Neural progenitor cell (in vitro differentiated cells): ENCODE measurements around the gene CCL26. TPM values are rescaled to one million over a fixed set of nuclear protein-coding genes. Genes with fewer than 3 reads are reported as not detected.
A peak's percentile ranks its signal among the peaks of the same experiment; 100 is the strongest.

Source experiments
- DNase-seq: peaks from one replicate; pipeline ENCODE4 v3.0.0-alpha.2; 2016; ENCODE audit warnings: low spot score
- H2AFZ ChIP-seq: fragments of 200-600 bp; sonication (generic); replicated peaks from 2 replicates; pipeline ENCODE4 v1.6.1; 2016; ENCODE audit warnings: antibody characterized with exemption
- H3F3A ChIP-seq: fragments of 200-600 bp; sonication (generic); 2 replicates; pipeline ENCODE4 v1.6.1; 2016; ENCODE audit warnings: antibody characterized with exemption, low read depth
- H3K27ac ChIP-seq: fragments of 200-600 bp; sonication (generic); 2 replicates; pipeline ENCODE4 v1.5.1; 2016; ENCODE audit warnings: mild to moderate bottlenecking
- H3K27me3 ChIP-seq: fragments of 200-600 bp; sonication (generic); 2 replicates; pipeline ENCODE4 v1.6.1; 2016; ENCODE audit warnings: mild to moderate bottlenecking, moderate library complexity
- H3K36me3 ChIP-seq: fragments of 200-600 bp; sonication (generic); 2 replicates; pipeline ENCODE4 v1.5.1; 2016
- H3K4me1 ChIP-seq: fragments of 200-600 bp; sonication (generic); 2 replicates; pipeline ENCODE4 v1.6.1; 2016; ENCODE audit warnings: mixed run types
- H3K4me2 ChIP-seq: fragments of 200-600 bp; sonication (generic); 2 replicates; pipeline ENCODE4 v1.6.1; 2016
- H3K4me3 ChIP-seq: fragments of 200-600 bp; sonication (generic); 2 replicates; pipeline ENCODE4 v1.5.1; 2016
- H3K79me2 ChIP-seq: fragments of 200-600 bp; sonication (generic); 2 replicates; pipeline ENCODE4 v1.6.1; 2016; ENCODE audit warnings: low read depth
- H3K9ac ChIP-seq: fragments of 200-600 bp; sonication (generic); 2 replicates; pipeline ENCODE4 v1.6.1; 2016
- H3K9me3 ChIP-seq: fragments of 200-600 bp; sonication (generic); 2 replicates; pipeline ENCODE4 v1.5.1; 2016; ENCODE audit warnings: low read depth
- H4K20me1 ChIP-seq: fragments of 200-600 bp; sonication (generic); 2 replicates; pipeline ENCODE4 v1.6.1; 2016; ENCODE audit warnings: low read depth
- H3K27ac Mint-ChIP-seq: 3 replicates; pipeline ENCODE4 v1.8.0; 2021; ENCODE audit warnings: mixed read lengths
- H3K27me3 Mint-ChIP-seq: 2 replicates; pipeline ENCODE4 v1.8.0; 2022; ENCODE audit warnings: low read depth, mild to moderate bottlenecking, inconsistent platforms, moderate library complexity, mixed read lengths; ENCODE audit not compliant: insufficient read depth
- H3K36me3 Mint-ChIP-seq: 3 replicates; pipeline ENCODE4 v1.8.0; 2021; ENCODE audit warnings: mixed read lengths
- H3K4me1 Mint-ChIP-seq: 3 replicates; pipeline ENCODE4 v1.8.0; 2021; ENCODE audit warnings: mixed read lengths
- H3K4me3 Mint-ChIP-seq: 3 replicates; pipeline ENCODE4 v1.8.0; 2021; ENCODE audit warnings: mild to moderate bottlenecking, moderate library complexity, mixed read lengths
- H3K9me3 Mint-ChIP-seq: 3 replicates; pipeline ENCODE4 v1.8.0; 2020; ENCODE audit warnings: mixed read lengths
- CTCF ChIP-seq: fragments of 200-600 bp; sonication (generic); IDR thresholded peaks from 2 replicates; pipeline ENCODE4 v1.5.1; 2017; ENCODE audit warnings: antibody characterized with exemption, mild to moderate bottlenecking
- EZH2 ChIP-seq: fragments of 200-600 bp; sonication (generic); IDR thresholded peaks from 2 replicates; pipeline ENCODE4 v1.6.1; 2017; ENCODE audit warnings: antibody characterized with exemption, mild to moderate bottlenecking, moderate library complexity
- EZH2phosphoT487 ChIP-seq: fragments of 200-600 bp; sonication (generic); IDR thresholded peaks from 2 replicates; pipeline ENCODE4 v1.6.1; 2017; ENCODE audit warnings: antibody characterized with exemption
- total RNA-seq: library from RNA; depleted of rRNA; stranded (reverse); fragments of >200 nt; gene quantifications from 2 replicates; pipeline ENCODE4 v1.2.3, GENCODE V29; 2015; ENCODE audit warnings: low replicate concordance

The CCL26 gene
- total RNA-seq, 1 donor from 2014 or later: not detected

- H3K27ac ChIP-seq: no peak overlapping the region
- H3K9me3 ChIP-seq: no peaks in the 10 kb centered on the region
- peak overlapping the region; percentile 75 for H3K4me2 ChIP-seq
- H3F3A ChIP-seq: peaks cover 30% of the 10 kb centered on the region
- no peaks in the 10 kb centered on the region for H3K36me3 Mint-ChIP-seq
- peaks cover 20% of the 10 kb centered on the region for H3K27me3 ChIP-seq
- H3K4me3 ChIP-seq: peak overlapping the region; percentile 84
- peak overlapping the region; percentile 96 for H3K4me3 Mint-ChIP-seq
- H4K20me1 ChIP-seq: peaks cover 9% of the 10 kb centered on the region
- no peaks in the 10 kb centered on the region for H3K36me3 ChIP-seq
- TF ChIP-seq CTCF (no peak), EZH2phosphoT487 (no peak), EZH2 (no peak)
- H3K79me2 ChIP-seq: no peaks in the 10 kb centered on the region
- peaks cover 29% of the 10 kb centered on the region for H3K4me1 Mint-ChIP-seq
- H3K27ac Mint-ChIP-seq: peak overlapping the region; percentile 96
- H3K27me3 Mint-ChIP-seq: peaks cover 29% of the 10 kb centered on the region
- H3K9me3 Mint-ChIP-seq: no peaks in the 10 kb centered on the region
- H3K4me1 ChIP-seq: peaks cover 3% of the 10 kb centered on the region
- DNase-seq: no peak
- H3K9ac ChIP-seq: peak overlapping the region; percentile 1
- H2AFZ ChIP-seq: peak overlapping the region; percentile 74
Measured at GRCh38 chr7:75739796-75740672, 32.0 kb downstream of the CCL26 start.

- Histone ChIP-seq H3K4me3 (peak overlapping the region; percentile 84), H3K9me3 (no peaks in the 10 kb centered on the region)
Measured at GRCh38 chr7:75738975-75739795, 32.8 kb downstream of the CCL26 start.

GRCh38 chr7:75738604-75738974 lies 33.4 kb downstream of the CCL26 start, which contains the start of gene HIP1:
HIP1 (minus strand) TSS chr7:75738941; CDS start chr7:75738920, 21 bp downstream.
- Histone ChIP-seq H3K36me3 (no peaks in the 10 kb centered on the region), H3F3A (peaks cover 30% of the 10 kb centered on the region), H2AFZ (peak within 1 kb of the TSS; percentile 98), H3K4me2 (peak within 1 kb of the TSS; percentile 92), H3K4me3 (peak within 1 kb of the TSS; percentile 84), H4K20me1 (peaks cover 13% of the 10 kb centered on the region), H3K9me3 (no peaks in the 10 kb centered on the region), H3K27me3 (peaks cover 20% of the 10 kb centered on the region), H3K4me1 (peaks cover 3% of the 10 kb centered on the region), H3K27ac (no peak within 1 kb of the TSS), H3K9ac (peak within 1 kb of the TSS; percentile 24), H3K79me2 (no peaks in the 10 kb centered on the region)
- Mint-ChIP-seq H3K36me3 (no peaks in the 10 kb centered on the region), H3K27ac (peak within 1 kb of the TSS; percentile 96), H3K4me1 (peaks cover 36% of the 10 kb centered on the region), H3K9me3 (no peaks in the 10 kb centered on the region), H3K4me3 (peak within 1 kb of the TSS; percentile 96), H3K27me3 (peaks cover 29% of the 10 kb centered on the region)
- no peak for TF ChIP-seq EZH2
- TF ChIP-seq EZH2phosphoT487: no peak
- TF ChIP-seq CTCF: no peak
- no peak for DNase-seq

More at GRCh38 chr7:75738975-75739795, 32.8 kb downstream of the CCL26 start:
- Histone ChIP-seq H4K20me1 (peaks cover 13% of the 10 kb centered on the region), H3K27ac (no peak overlapping the region), H3K4me2 (peak overlapping the region; percentile 92), H3K4me1 (peaks cover 3% of the 10 kb centered on the region), H3F3A (peaks cover 30% of the 10 kb centered on the region), H2AFZ (peak overlapping the region; percentile 98), H3K79me2 (no peaks in the 10 kb centered on the region), H3K36me3 (no peaks in the 10 kb centered on the region), H3K9ac (peak overlapping the region; percentile 1), H3K27me3 (peaks cover 20% of the 10 kb centered on the region)
- peak overlapping the region; percentile 96 for H3K4me3 Mint-ChIP-seq
- peaks cover 29% of the 10 kb centered on the region for H3K27me3 Mint-ChIP-seq
- TF ChIP-seq EZH2phosphoT487: no peak
- no peak for TF ChIP-seq EZH2
- TF ChIP-seq CTCF: peak; percentile 15
- H3K4me1 Mint-ChIP-seq: peaks cover 36% of the 10 kb centered on the region
- peak; percentile 100 for DNase-seq
- no peaks in the 10 kb centered on the region for H3K9me3 Mint-ChIP-seq
- peak overlapping the region; percentile 96 for H3K27ac Mint-ChIP-seq
- H3K36me3 Mint-ChIP-seq: no peaks in the 10 kb centered on the region
